Measurements from ENCODE around the gene DYNLT4.

DYNLT4 gene

DNA sequence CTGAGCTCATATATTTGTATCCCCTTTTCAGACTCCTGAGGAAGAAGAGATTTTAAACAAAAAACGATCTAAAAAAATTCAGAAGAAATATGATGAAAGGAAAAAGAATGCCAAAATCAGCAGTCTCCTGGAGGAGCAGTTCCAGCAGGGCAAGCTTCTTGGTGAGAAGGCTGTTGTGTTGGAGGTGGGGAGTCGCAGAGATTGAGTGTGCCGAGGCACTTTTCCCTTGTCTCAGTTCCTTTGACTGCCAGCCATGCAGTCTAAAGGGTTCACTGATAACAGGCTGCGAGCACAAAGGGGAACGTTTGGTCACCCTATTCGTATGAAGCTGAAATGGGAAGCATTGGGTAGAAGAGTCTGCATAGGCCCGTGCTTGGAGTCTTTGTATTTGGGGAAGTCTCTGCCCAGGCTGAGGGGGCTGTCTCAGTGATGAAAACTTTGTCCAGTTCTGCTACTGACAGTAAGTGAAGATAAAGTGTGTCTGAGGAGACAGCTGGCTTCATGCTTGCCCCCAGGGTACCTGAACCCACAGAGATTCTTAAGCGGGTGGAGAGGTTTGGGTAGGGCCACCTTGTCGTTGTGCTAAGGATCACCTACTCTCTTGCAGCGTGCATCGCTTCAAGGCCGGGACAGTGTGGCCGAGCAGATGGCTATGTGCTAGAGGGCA lies 29.0 kb downstream of the DYNLT4 start:
- H3K4me3 ChIP-seq (ENCODE audit: low read length), result peak overlapping the region; percentile 99
- H3K9me3 ChIP-seq (ENCODE audit: control insufficient read depth, insufficient read depth, low read length), result no peaks in the 10 kb centered on the region
- H3F3A ChIP-seq (ENCODE audit: control insufficient read depth, insufficient read depth), result peaks cover 73% of the 10 kb centered on the region
- H3K4me1 ChIP-seq (ENCODE audit: control insufficient read depth, low read length), result peaks cover 38% of the 10 kb centered on the region
- H3K36me3 ChIP-seq (ENCODE audit: control insufficient read depth, low read length), result peaks cover 73% of the 10 kb centered on the region
- H4K20me1 ChIP-seq (ENCODE audit: control insufficient read depth, insufficient read depth, low read depth, low read length), result peaks cover 12% of the 10 kb centered on the region
- TF ChIP-seq, protein P1, sequence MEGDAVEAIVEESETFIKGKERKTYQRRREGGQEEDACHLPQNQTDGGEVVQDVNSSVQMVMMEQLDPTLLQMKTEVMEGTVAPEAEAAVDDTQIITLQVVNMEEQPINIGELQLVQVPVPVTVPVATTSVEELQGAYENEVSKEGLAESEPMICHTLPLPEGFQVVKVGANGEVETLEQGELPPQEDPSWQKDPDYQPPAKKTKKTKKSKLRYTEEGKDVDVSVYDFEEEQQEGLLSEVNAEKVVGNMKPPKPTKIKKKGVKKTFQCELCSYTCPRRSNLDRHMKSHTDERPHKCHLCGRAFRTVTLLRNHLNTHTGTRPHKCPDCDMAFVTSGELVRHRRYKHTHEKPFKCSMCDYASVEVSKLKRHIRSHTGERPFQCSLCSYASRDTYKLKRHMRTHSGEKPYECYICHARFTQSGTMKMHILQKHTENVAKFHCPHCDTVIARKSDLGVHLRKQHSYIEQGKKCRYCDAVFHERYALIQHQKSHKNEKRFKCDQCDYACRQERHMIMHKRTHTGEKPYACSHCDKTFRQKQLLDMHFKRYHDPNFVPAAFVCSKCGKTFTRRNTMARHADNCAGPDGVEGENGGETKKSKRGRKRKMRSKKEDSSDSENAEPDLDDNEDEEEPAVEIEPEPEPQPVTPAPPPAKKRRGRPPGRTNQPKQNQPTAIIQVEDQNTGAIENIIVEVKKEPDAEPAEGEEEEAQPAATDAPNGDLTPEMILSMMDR (IDR thresholded peaks at IDR 0.05; ENCODE audit: low read depth, low read length, poor library complexity, severe bottlenecking), result no peak
- no peak for TF ChIP-seq EZH2phosphoT487 (IDR thresholded peaks at IDR 0.05; ENCODE audit: borderline replicate concordance, low read length)
- no peaks in the 10 kb centered on the region for H3K27me3 ChIP-seq (ENCODE audit: control insufficient read depth, low read length)
- H3K4me2 ChIP-seq (ENCODE audit: low read length), result peak overlapping the region; percentile 74
- H3K27ac ChIP-seq (ENCODE audit: low read depth, low read length), result peak overlapping the region; percentile 78
- H3K9me2 ChIP-seq (replicated peaks; ENCODE audit: control insufficient read depth, low read length), result no peaks in the 10 kb centered on the region
- H3K79me2 ChIP-seq (ENCODE audit: control insufficient read depth, low read length), result peaks cover 54% of the 10 kb centered on the region

DNA sequence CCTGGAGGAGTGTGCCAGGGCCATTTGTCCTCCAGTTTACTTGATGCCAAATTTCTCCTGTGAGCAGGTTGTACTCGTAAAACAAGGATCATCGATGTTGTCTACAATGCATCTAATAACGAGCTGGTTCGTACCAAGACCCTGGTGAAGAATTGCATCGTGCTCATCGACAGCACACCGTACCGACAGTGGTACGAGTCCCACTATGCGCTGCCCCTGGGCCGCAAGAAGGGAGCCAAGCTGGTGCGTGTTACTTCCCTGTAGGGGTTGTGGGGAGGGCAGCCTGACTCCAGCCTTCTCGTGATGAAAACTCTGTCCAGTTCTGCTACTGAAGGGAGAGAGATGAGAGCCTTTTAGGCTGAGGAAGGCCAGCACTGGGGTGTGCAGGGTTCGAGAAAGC lies 29.6 kb downstream of the DYNLT4 start:
- no peak for TF ChIP-seq EZH2phosphoT487 (IDR thresholded peaks at IDR 0.05; ENCODE audit: borderline replicate concordance, low read length)
- TF ChIP-seq, protein P1 (IDR thresholded peaks at IDR 0.05; ENCODE audit: low read depth, low read length, poor library complexity, severe bottlenecking), result no peak
- H3K27me3 ChIP-seq (ENCODE audit: control insufficient read depth, low read length), result no peaks in the 10 kb centered on the region
- H3K4me2 ChIP-seq (ENCODE audit: low read length), result peak overlapping the region; percentile 74
- no peaks in the 10 kb centered on the region for H3K9me3 ChIP-seq (ENCODE audit: control insufficient read depth, insufficient read depth, low read length)
- peaks cover 72% of the 10 kb centered on the region for H3F3A ChIP-seq (ENCODE audit: control insufficient read depth, insufficient read depth)
- H3K9me2 ChIP-seq (replicated peaks; ENCODE audit: control insufficient read depth, low read length), result no peaks in the 10 kb centered on the region
- H4K20me1 ChIP-seq (ENCODE audit: control insufficient read depth, insufficient read depth, low read depth, low read length), result peaks cover 12% of the 10 kb centered on the region
- peaks cover 73% of the 10 kb centered on the region for H3K36me3 ChIP-seq (ENCODE audit: control insufficient read depth, low read length)
- peak overlapping the region; percentile 78 for H3K27ac ChIP-seq (ENCODE audit: low read depth, low read length)
- peaks cover 54% of the 10 kb centered on the region for H3K79me2 ChIP-seq (ENCODE audit: control insufficient read depth, low read length)
- peak overlapping the region; percentile 99 for H3K4me3 ChIP-seq (ENCODE audit: low read length)
- peaks cover 34% of the 10 kb centered on the region for H3K4me1 ChIP-seq (ENCODE audit: control insufficient read depth, low read length)

DNA sequence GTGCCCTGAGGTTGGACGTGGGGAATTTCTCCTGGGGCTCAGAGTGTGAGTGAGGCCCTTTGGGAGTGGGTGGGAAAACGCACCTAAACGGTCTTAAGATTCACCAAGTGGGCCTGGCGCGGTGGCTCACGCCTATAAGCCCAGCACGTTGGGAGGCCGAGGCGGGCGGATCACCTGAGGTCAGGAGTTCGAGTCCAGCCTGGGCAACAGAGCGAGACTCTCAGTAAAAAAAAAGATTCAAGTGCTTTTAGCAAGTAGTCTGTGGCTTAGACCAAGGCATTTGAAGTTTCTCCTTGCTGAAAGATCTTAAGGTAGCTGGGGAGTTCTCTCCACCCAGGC lies 30.5 kb downstream of the DYNLT4 start:
- H3K27me3 ChIP-seq (ENCODE audit: control insufficient read depth, low read length), result no peaks in the 10 kb centered on the region
- TF ChIP-seq, protein P1 (IDR thresholded peaks at IDR 0.05; ENCODE audit: low read depth, low read length, poor library complexity, severe bottlenecking), result no peak
- peak overlapping the region; percentile 78 for H3K27ac ChIP-seq (ENCODE audit: low read depth, low read length)
- H3F3A ChIP-seq (ENCODE audit: control insufficient read depth, insufficient read depth), result peaks cover 67% of the 10 kb centered on the region
- H3K36me3 ChIP-seq (ENCODE audit: control insufficient read depth, low read length), result peaks cover 67% of the 10 kb centered on the region
- peaks cover 34% of the 10 kb centered on the region for H3K4me1 ChIP-seq (ENCODE audit: control insufficient read depth, low read length)
- H3K79me2 ChIP-seq (ENCODE audit: control insufficient read depth, low read length), result peaks cover 54% of the 10 kb centered on the region
- peak overlapping the region; percentile 99 for H3K4me3 ChIP-seq (ENCODE audit: low read length)
- H3K4me2 ChIP-seq (ENCODE audit: low read length), result peak overlapping the region; percentile 74
- no peaks in the 10 kb centered on the region for H3K9me2 ChIP-seq (replicated peaks; ENCODE audit: control insufficient read depth, low read length)
- H3K9me3 ChIP-seq (ENCODE audit: control insufficient read depth, insufficient read depth, low read length), result no peaks in the 10 kb centered on the region
- peaks cover 12% of the 10 kb centered on the region for H4K20me1 ChIP-seq (ENCODE audit: control insufficient read depth, insufficient read depth, low read depth, low read length)

All from DOHH2 (cell line).